GM12865 (cell line): ENCODE results near the gene GLP2R.

ENCODE experiments used
- DNase-seq: peaks from one replicate; pipeline ENCODE4 v3.0.0; 2010; ENCODE audit warnings: low read depth
- H3K4me3 ChIP-seq: 2 replicates; pipeline ENCODE4 v1.5.1; 2011; ENCODE audit warnings: mild to moderate bottlenecking, low read depth, low read length, control low read depth
- CTCF ChIP-seq: IDR thresholded peaks from 2 replicates; pipeline ENCODE4 v1.5.1; 2011; ENCODE audit warnings: low read length, control low read depth, low read depth, inconsistent platforms; ENCODE audit not compliant: insufficient read depth; ENCODE audit errors: missing control alignments

Gene GLP2R

GRCh38 chr17:9900044-9900594 is 74.4 kb downstream of the GLP2R start:
- no peak for DNase-seq
- no peak for TF ChIP-seq CTCF
- no peak overlapping the region for H3K4me3 ChIP-seq

- H3K4me3 ChIP-seq, result no peak overlapping the region
- TF ChIP-seq CTCF, result no peak
- DNase-seq, result no peak
These were observed 75.1 kb downstream of the GLP2R start for GRCh38 chr17:9900784-9901183.

GRCh38 chr17:9902120-9902519 is 76.4 kb downstream of the GLP2R start:
- TF ChIP-seq CTCF, result no peak
- no peak for DNase-seq
- H3K4me3 ChIP-seq, result no peak overlapping the region

GRCh38 chr17:9904277-9905077 is 78.8 kb downstream of the GLP2R start:
- no peak for DNase-seq

GRCh38 chr17:9905078-9905415 is 79.3 kb downstream of the GLP2R start, which contains the start of gene RCVRN:
Gene RCVRN, minus strand, starts transcription at chr17:9905271. Its CDS starts 91 bp downstream, at chr17:9905180.
- H3K4me3 ChIP-seq, result no peak within 1 kb of the TSS
- no peak for TF ChIP-seq CTCF
- no peak for DNase-seq

More at GRCh38 chr17:9904277-9905077, 78.8 kb downstream of the GLP2R start:
- TF ChIP-seq CTCF, result no peak
- H3K4me3 ChIP-seq, result no peak overlapping the region

- DNase-seq, result peak; percentile 40
- H3K4me3 ChIP-seq, result no peak overlapping the region
- peak; percentile 72 for TF ChIP-seq CTCF
These were observed 80.2 kb downstream of the GLP2R start for GRCh38 chr17:9905902-9906301.

- no peak for DNase-seq
- no peak overlapping the region for H3K4me3 ChIP-seq
- no peak for TF ChIP-seq CTCF
These were observed 80.9 kb downstream of the GLP2R start for GRCh38 chr17:9906616-9907015.
